Natural killer cell (primary cell): ENCODE results near the gene IRGQ. TPM values are rescaled to one million over a fixed set of nuclear protein-coding genes. Genes with fewer than 3 reads are reported as not detected.

Source experiments
- ATAC-seq, 3 donors: fragments of 150-1000 bp in 2 of 3; fragments of 200-7000 bp in 1 of 3; cut with Tn5 transposase; 1 replicate in 1 of 3; 2 replicates in 2 of 3; pipeline ENCODE4 v1.10.0; 2021; ENCODE audit warnings: mild to moderate bottlenecking in 2 of 3, moderate library complexity in 2 of 3
- DNase-seq, 2 donors: peaks; one replicate each; pipeline versions ENCODE4 v3.0.0 to v3.0.0-alpha.2; 2013 to 2021; ENCODE audit warnings: mixed read lengths in 1 of 2
- H3K27ac ChIP-seq: one replicate; pipeline ENCODE4 v1.5.1; 2013; ENCODE audit warnings: mild to moderate bottlenecking, low read length
- H3K27me3 ChIP-seq: one replicate; pipeline ENCODE4 v1.6.1; 2013; ENCODE audit warnings: low read length; ENCODE audit not compliant: control insufficient read depth, insufficient read depth
- H3K36me3 ChIP-seq: one replicate; pipeline ENCODE4 v1.6.1; 2013; ENCODE audit warnings: low read length; ENCODE audit not compliant: control insufficient read depth, insufficient read depth
- H3K4me1 ChIP-seq: one replicate; pipeline ENCODE4 v1.6.1; 2013; ENCODE audit warnings: low read length; ENCODE audit not compliant: control insufficient read depth, insufficient read depth
- H3K4me3 ChIP-seq: one replicate; pipeline ENCODE4 v1.5.1; 2013; ENCODE audit warnings: low read length
- H3K9me3 ChIP-seq: one replicate; pipeline ENCODE4 v1.6.1; 2013; ENCODE audit warnings: low read length; ENCODE audit not compliant: control insufficient read depth, insufficient read depth
- H3K27ac Mint-ChIP-seq, 2 donors: one replicate each; pipeline ENCODE4 v1.8.0; 2022; ENCODE audit warnings: mild to moderate bottlenecking in 2 of 2, mixed read lengths in 2 of 2, moderate library complexity in 1 of 2
- H3K27me3 Mint-ChIP-seq, 2 donors: one replicate each; pipeline ENCODE4 v1.8.0; 2022; ENCODE audit warnings: low read depth in 2 of 2, mixed read lengths in 2 of 2
- H3K36me3 Mint-ChIP-seq: one replicate; pipeline ENCODE4 v1.8.0; 2022; ENCODE audit warnings: mixed read lengths
- H3K4me1 Mint-ChIP-seq, 2 donors: one replicate each; pipeline ENCODE4 v1.8.0; 2022; ENCODE audit warnings: mixed read lengths in 2 of 2
- H3K4me3 Mint-ChIP-seq: one replicate; pipeline ENCODE4 v1.8.0; 2022; ENCODE audit warnings: mild to moderate bottlenecking, moderate library complexity, mixed read lengths
- H3K9me3 Mint-ChIP-seq, 2 donors: one replicate each; pipeline ENCODE4 v1.8.0; 2022; ENCODE audit warnings: mixed read lengths in 2 of 2
- CTCF ChIP-seq: fragments of 200-600 bp; IDR thresholded peaks from one replicate; pipeline ENCODE4 v1.8.0; 2022; ENCODE audit warnings: antibody characterized with exemption
- WGBS: methylation state at CpG from one replicate; pipeline ENCODE4 v1.1.7; 2013; ENCODE audit warnings: missing lambda C conversion rate; ENCODE audit not compliant: insufficient coverage; 5-methylcytosine and 5-hydroxymethylcytosine counted together
- intact Hi-C: fragments of 100-400 bp; cut with micrococcal nuclease; formaldehyde crosslinking; loops from one replicate; pipeline ENCODE4 v1.14.2; 2022
- total RNA-seq, 4 donors: library from RNA; stranded (reverse); fragments of 120-200 nt in 1 of 4; gene quantifications; one replicate each; pipeline versions ENCODE4 v1.2.3 to v1.2.4, GENCODE V29; 2013 to 2022

IRGQ gene
- total RNA-seq, 3 donors from 2014 or later (not counting 1 experiment from before 2014, with no cell fraction given): 28.5 to 43.7 (median 32.2) TPM

GRCh38 chr19:43575955-43576878, 19.7 kb downstream of the IRGQ start:
- H3K27ac Mint-ChIP-seq: peak overlapping the region; percentile 97 to 100
- DNase-seq (no peak), ATAC-seq (peak in 1 of 3 donors; percentile 3)
- 77% methylated on average over 37 of the region's 37 CpGs for WGBS
- peak overlapping the region; percentile 32 for H3K4me3 ChIP-seq
- H3K27me3 ChIP-seq: no peaks in the 10 kb centered on the region
- no peak for TF ChIP-seq CTCF
- peaks cover 0 to 6% of the 10 kb centered on the region in 2 donors for H3K27me3 Mint-ChIP-seq
- peaks cover 5% of the 10 kb centered on the region for H3K36me3 ChIP-seq
- H3K36me3 Mint-ChIP-seq: no peaks in the 10 kb centered on the region
- peak overlapping the region; percentile 69 for H3K4me3 Mint-ChIP-seq
- no peaks in the 10 kb centered on the region for H3K9me3 ChIP-seq
- intact Hi-C loops: loop anchor here (1.0 kb wide), 1 partner anchor 20 kb away; the partner anchor contains the start of genes IRGQ and ZNF576
- H3K27ac ChIP-seq: peak overlapping the region; percentile 72
- peaks cover 33 to 39% of the 10 kb centered on the region in 2 donors for H3K4me1 Mint-ChIP-seq
- H3K9me3 Mint-ChIP-seq: no peaks in the 10 kb centered on the region
- peaks cover 36% of the 10 kb centered on the region for H3K4me1 ChIP-seq

GRCh38 chr19:43575156-43575950, 20.6 kb downstream of the IRGQ start, which contains the start of the genes PINLYP and XRCC1:
PINLYP (plus strand) TSS chr19:43575801; CDS start chr19:43577192, 1,391 bp downstream.
XRCC1 (minus strand) TSS chr19:43575527; CDS start chr19:43575458, 69 bp downstream.
- H3K9me3 Mint-ChIP-seq: no peaks in the 10 kb centered on the region

More at GRCh38 chr19:43575156-43575950, 20.6 kb downstream of the IRGQ start, which contains the start of the genes PINLYP and XRCC1:
- 0% methylated on average over 48 of the region's 51 CpGs for WGBS
- peaks cover 0 to 6% of the 10 kb centered on the region in 2 donors for H3K27me3 Mint-ChIP-seq
- peaks cover 36 to 44% of the 10 kb centered on the region in 2 donors for H3K4me1 Mint-ChIP-seq
- no peak for TF ChIP-seq CTCF
- Histone ChIP-seq H3K4me3 (peak within 1 kb of the TSS; percentile 75), H3K4me1 (peaks cover 27% of the 10 kb centered on the region), H3K36me3 (peaks cover 5% of the 10 kb centered on the region), H3K27ac (peak within 1 kb of the TSS; percentile 84), H3K9me3 (no peaks in the 10 kb centered on the region), H3K27me3 (no peaks in the 10 kb centered on the region)
- H3K4me3 Mint-ChIP-seq: peak within 1 kb of the TSS; percentile 96
- no peaks in the 10 kb centered on the region for H3K36me3 Mint-ChIP-seq
- DNase-seq (peak; percentile 92 to 100), ATAC-seq (peak; percentile 97 to 99 (median 98))
- intact Hi-C loops: loop anchor here (1.0 kb wide), 1 partner anchor 21 kb away; the partner anchor contains the start of genes IRGQ and ZNF576
- H3K27ac Mint-ChIP-seq: peak within 1 kb of the TSS; percentile 97 to 100
